B cell (primary cell): ENCODE results near the gene PSMB2.

Source experiments
- CTCF ChIP-seq: fragments of 200-600 bp; IDR thresholded peaks from one replicate; pipeline ENCODE4 v1.8.0; 2022; ENCODE audit warnings: antibody characterized with exemption, mild to moderate bottlenecking
- EZH2 ChIP-seq: IDR thresholded peaks from 2 replicates; pipeline ENCODE4 v1.6.1; 2012; ENCODE audit warnings: borderline replicate concordance, low read depth, mild to moderate bottlenecking, moderate library complexity, low read length; ENCODE audit not compliant: insufficient read depth, poor library complexity, severe bottlenecking

GRCh38 chr1:35591211-35591610, 50.1 kb downstream of the PSMB2 start:
- TF ChIP-seq EZH2 (no peak), CTCF (no peak)
